Activated CD4-positive, CD25-positive, alpha-beta regulatory T cell treated with anti-CD3 and anti-CD28 coated beads, Interleukin-2, amount 50 U/mL, for 16 hours (primary cell): ENCODE data around the gene SPECC1.
"Not testable (repeated sequence)": the region's sequence is repeated elsewhere in the genome, so short reads cannot be mapped to it uniquely, and the experiment has no call there.

ENCODE experiments used
- DNase-seq: peaks from one replicate; pipeline ENCODE4 v3.0.0-alpha.2; 2020; ENCODE audit warnings: low read depth, low spot score

Gene SPECC1

GRCh38 chr17:20173091-20173490 is 163.9 kb downstream of the SPECC1 start:
- no peak for DNase-seq

- no peak for DNase-seq
Observed at GRCh38 chr17:20174588-20175265, 165.6 kb downstream of the SPECC1 start.

- no peak for DNase-seq
Observed at GRCh38 chr17:20179041-20179440, 169.9 kb downstream of the SPECC1 start.

GRCh38 chr17:20180661-20181060 is 171.5 kb downstream of the SPECC1 start:
- DNase-seq = no peak

- DNase-seq = no peak
Observed at GRCh38 chr17:20184181-20184580, 175.0 kb downstream of the SPECC1 start.

GRCh38 chr17:20184977-20185619 is 175.9 kb downstream of the SPECC1 start:
- DNase-seq = no peak

- no peak for DNase-seq
Observed at GRCh38 chr17:20187049-20187448, 177.9 kb downstream of the SPECC1 start.

GRCh38 chr17:20189302-20189701 is 180.1 kb downstream of the SPECC1 start:
- no peak for DNase-seq

GRCh38 chr17:20189979-20190378 is 180.8 kb downstream of the SPECC1 start:
- no peak for DNase-seq

GRCh38 chr17:20190605-20191004 is 181.4 kb downstream of the SPECC1 start:
- DNase-seq = no peak

- DNase-seq = no peak
Observed at GRCh38 chr17:20191056-20191455, 181.9 kb downstream of the SPECC1 start.

- not testable (repeated sequence) for DNase-seq
Observed at GRCh38 chr17:20196286-20196685, 187.1 kb downstream of the SPECC1 start.

GRCh38 chr17:20197272-20197926 is 188.2 kb downstream of the SPECC1 start:
- DNase-seq = no peak

GRCh38 chr17:20200016-20200795 is 191.0 kb downstream of the SPECC1 start:
- DNase-seq = no peak

- DNase-seq = no peak
Observed at GRCh38 chr17:20200865-20201458, 191.8 kb downstream of the SPECC1 start.

- DNase-seq = no peak
Observed at GRCh38 chr17:20202141-20202621, 193.0 kb downstream of the SPECC1 start.

GRCh38 chr17:20203018-20203417 is 193.9 kb downstream of the SPECC1 start:
- DNase-seq = no peak

- DNase-seq = no peak
Observed at GRCh38 chr17:20203761-20204263, 194.7 kb downstream of the SPECC1 start.

- DNase-seq = no peak
Observed at GRCh38 chr17:20205609-20206008, 196.4 kb downstream of the SPECC1 start.

- no peak for DNase-seq
Observed at GRCh38 chr17:20206068-20206467, 196.9 kb downstream of the SPECC1 start.

GRCh38 chr17:20206591-20206990 is 197.4 kb downstream of the SPECC1 start:
- no peak for DNase-seq
